AML-193 (cell line): ENCODE results near the gene SCN5A.

ENCODE experiments used
- DNase-seq, 2 experiments: peaks; one replicate each; lab custom pipeline; 2025; lab: John Stamatoyannopoulos, UW

Gene SCN5A

GRCh38 chr3:38560284-38560683 lies 89.2 kb downstream of the SCN5A start:
- no peak for DNase-seq

- no peak for DNase-seq
Measured at GRCh38 chr3:38558864-38559263, 90.6 kb downstream of the SCN5A start.

- DNase-seq = no peak
Measured at GRCh38 chr3:38556640-38557358, 92.7 kb downstream of the SCN5A start.

GRCh38 chr3:38555926-38556325 lies 93.6 kb downstream of the SCN5A start:
- DNase-seq = no peak

- no peak for DNase-seq
Measured at GRCh38 chr3:38555149-38555840, 94.2 kb downstream of the SCN5A start.

GRCh38 chr3:38554127-38554827 lies 95.2 kb downstream of the SCN5A start:
- DNase-seq = no peak

- no peak for DNase-seq
Measured at GRCh38 chr3:38553071-38553470, 96.4 kb downstream of the SCN5A start.

- no peak for DNase-seq
Measured at GRCh38 chr3:38552364-38552763, 97.1 kb downstream of the SCN5A start.

- no peak for DNase-seq
Measured at GRCh38 chr3:38551026-38551832, 98.3 kb downstream of the SCN5A start.

GRCh38 chr3:38549957-38550840 lies 99.3 kb downstream of the SCN5A start:
- DNase-seq = no peak

- no peak for DNase-seq
Measured at GRCh38 chr3:38549486-38549885, 100.0 kb downstream of the SCN5A start.

GRCh38 chr3:38549082-38549481 lies 100.4 kb downstream of the SCN5A start:
- no peak for DNase-seq

GRCh38 chr3:38548154-38548931 lies 101.1 kb downstream of the SCN5A start:
- DNase-seq = no peak

GRCh38 chr3:38545983-38546382 lies 103.5 kb downstream of the SCN5A start:
- no peak for DNase-seq

GRCh38 chr3:38545550-38545949 lies 103.9 kb downstream of the SCN5A start:
- no peak for DNase-seq

GRCh38 chr3:38544926-38545325 lies 104.6 kb downstream of the SCN5A start:
- DNase-seq = no peak

- no peak for DNase-seq
Measured at GRCh38 chr3:38543586-38543985, 105.9 kb downstream of the SCN5A start.

GRCh38 chr3:38542401-38543298 lies 106.8 kb downstream of the SCN5A start:
- DNase-seq = no peak

- DNase-seq = no peak
Measured at GRCh38 chr3:38541806-38542205, 107.7 kb downstream of the SCN5A start.
